SHP77 treated with DMSO at 0.1 percent for 48 hours (cell line): ENCODE measurements around the gene TEC.
"Not testable (repeated sequence)": the region's sequence is repeated elsewhere in the genome, so short reads cannot be mapped to it uniquely, and the experiment has no call there.

ENCODE experiments used
- DNase-seq: peaks from one replicate; lab custom pipeline; 2025; lab: John Stamatoyannopoulos, UW

The TEC gene

GRCh38 chr4:48196758-48197504 lies 72.7 kb downstream of the TEC start:
- DNase-seq: no peak

DNA sequence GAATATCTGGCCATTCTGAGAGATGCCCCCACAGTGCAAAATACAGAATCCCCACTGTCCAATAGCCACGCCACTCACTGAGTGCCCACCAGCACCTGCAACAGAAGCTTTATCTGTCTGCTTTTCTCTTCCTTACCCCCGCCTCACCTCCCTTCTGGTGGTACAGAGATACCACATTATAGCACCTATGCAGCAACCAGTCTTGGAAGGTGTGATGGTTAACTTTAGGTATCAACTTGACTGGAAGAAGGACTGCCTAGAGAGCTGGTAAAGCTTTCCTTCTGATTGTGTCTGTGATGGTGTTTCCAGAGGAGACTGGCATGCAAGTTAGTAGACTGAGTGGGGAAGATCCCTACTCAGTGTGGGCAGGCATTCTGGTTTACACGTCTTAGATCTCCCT lies 73.8 kb downstream of the TEC start:
- no peak for DNase-seq

- peak; percentile 33 for DNase-seq
These were observed 74.3 kb downstream of the TEC start for GRCh38 chr4:48195374-48195773.

GRCh38 chr4:48194971-48195370 lies 74.7 kb downstream of the TEC start:
- no peak for DNase-seq

- no peak for DNase-seq
These were observed 75.6 kb downstream of the TEC start for GRCh38 chr4:48193921-48194468.

- DNase-seq: no peak
These were observed 76.4 kb downstream of the TEC start for GRCh38 chr4:48193096-48193836.

GRCh38 chr4:48191758-48192157 lies 77.9 kb downstream of the TEC start:
- no peak for DNase-seq

GRCh38 chr4:48190839-48191238 lies 78.8 kb downstream of the TEC start:
- DNase-seq: no peak

- no peak for DNase-seq
These were observed 79.9 kb downstream of the TEC start for GRCh38 chr4:48189731-48190130.

DNA sequence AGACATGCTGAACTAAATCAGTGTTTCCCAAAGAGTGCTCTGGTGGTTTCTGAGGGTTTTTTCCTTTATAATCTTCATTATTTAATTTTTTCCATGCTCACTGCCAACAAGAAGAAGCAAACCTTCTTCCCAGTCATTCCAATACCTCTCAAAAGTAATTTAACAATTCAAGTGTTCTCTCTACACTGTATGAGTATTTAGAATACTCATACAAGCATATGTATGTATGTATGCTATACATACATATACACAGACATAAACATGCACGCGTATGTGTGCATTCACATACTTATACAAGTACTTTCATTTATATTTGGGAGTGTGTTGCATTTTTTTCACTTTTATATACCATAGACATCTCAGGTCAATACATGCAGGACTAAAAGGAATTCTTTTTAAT lies 81.2 kb downstream of the TEC start:
- DNase-seq: no peak

DNA sequence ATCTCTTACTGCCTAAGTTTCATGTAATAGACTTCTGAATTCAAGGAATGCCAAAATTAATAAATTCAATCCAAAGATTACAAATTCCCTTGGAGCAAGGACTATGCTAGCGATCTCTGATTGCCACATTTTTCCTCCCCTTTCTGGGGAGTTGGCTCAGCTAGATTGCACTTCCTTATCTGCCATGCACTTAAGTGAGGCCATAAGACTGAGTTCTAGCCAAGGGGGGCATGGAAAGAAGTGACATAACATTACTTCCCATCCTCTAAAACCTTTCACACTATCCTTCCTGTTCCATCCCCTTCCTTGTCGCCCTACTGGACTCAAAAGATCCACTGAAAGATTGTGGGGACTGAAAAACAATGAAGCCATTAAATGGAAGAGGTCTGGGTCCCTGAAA lies 81.8 kb downstream of the TEC start:
- no peak for DNase-seq

GRCh38 chr4:48187066-48187465 lies 82.6 kb downstream of the TEC start:
- not testable (repeated sequence) for DNase-seq

- not testable (repeated sequence) for DNase-seq
These were observed 83.2 kb downstream of the TEC start for GRCh38 chr4:48186394-48186793.

- no peak for DNase-seq
These were observed 84.8 kb downstream of the TEC start for GRCh38 chr4:48184882-48185281.

DNA sequence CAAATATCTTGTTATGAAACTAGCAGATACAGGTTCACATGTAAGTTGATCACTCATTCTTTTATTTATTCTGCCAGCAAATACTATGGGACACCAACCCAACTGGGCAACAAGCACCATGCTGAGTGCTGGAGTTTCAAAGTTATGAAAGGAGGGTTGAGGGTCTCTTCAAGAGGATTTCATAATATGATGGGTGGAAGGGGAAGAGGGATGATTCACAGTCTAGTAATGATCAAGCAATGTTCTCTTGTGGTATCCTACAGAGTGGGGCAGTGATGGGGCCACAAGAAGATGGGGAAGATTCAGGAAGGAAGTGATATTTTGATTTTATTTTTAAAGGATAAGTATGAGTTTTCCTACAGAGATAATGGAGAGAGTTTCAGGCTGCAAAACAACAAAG lies 89.4 kb downstream of the TEC start:
- no peak for DNase-seq

DNA sequence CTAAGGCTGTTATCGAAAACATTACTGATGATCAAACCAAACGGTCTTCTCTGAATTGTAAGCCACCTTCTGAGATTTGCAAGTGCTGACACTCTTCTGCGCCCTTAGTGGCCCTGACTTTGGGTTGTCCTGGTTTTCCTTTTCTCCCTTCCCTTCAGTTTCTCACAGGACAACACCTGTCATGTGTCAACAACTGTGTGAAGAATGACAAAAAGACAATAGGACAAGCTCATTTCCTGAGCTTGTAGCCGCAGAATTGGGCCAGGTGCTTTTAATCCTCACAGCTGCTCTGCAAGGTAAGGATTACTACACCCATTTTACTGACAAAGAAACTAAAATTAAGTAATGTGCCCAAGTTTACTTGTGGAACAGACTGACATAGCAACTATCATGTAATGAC lies 90.7 kb downstream of the TEC start:
- DNase-seq: peak; percentile 60

- DNase-seq: no peak
These were observed 93.8 kb downstream of the TEC start for GRCh38 chr4:48175806-48176205.

- DNase-seq: no peak
These were observed 94.3 kb downstream of the TEC start for GRCh38 chr4:48175328-48175727.

DNA sequence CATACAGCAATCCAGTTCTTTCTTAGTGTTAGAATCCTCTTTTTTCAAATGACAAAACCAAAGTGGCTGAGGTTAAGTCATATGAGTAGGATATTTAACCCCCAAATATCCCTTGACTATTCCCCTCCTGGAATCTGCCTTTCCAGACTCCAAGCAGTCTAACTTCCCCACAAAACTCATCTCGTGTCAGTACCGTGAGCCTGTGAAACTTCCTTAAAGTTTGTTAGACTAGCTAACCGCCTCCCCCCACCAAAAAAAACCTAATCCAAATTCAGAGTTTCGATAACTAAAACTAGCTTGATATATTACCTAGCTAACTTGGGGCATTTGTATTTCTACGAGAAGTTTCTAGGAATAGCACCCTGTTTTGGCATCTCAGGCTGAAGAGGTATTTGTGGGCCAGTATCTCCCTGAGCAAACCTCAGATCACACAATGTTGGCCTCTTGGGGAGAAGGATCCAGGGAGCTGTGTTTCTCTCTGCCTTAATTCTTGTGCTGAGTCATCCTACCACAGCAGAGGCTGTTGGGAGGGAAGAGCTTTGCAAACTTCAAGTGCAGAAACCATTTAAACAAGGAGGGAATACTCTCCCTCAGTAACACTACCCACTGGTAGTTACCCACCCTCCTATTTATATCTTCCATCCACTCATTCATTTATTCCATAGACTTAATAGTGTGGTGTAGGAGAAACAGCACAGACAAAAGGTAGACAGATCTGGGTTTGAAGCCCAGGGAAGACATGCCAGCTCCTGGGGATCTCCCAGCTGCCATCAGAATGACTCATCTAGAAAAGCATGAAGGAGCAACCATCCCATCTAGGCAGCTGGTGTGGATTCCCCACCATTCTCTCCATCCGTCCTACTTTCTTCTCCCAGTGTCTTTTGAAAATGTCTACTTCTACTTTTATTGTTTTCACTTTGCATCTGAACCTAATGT lies 96.3 kb downstream of the TEC start:
- DNase-seq: no peak

GRCh38 chr4:48172651-48173050 lies 97.0 kb downstream of the TEC start:
- no peak for DNase-seq

DNA sequence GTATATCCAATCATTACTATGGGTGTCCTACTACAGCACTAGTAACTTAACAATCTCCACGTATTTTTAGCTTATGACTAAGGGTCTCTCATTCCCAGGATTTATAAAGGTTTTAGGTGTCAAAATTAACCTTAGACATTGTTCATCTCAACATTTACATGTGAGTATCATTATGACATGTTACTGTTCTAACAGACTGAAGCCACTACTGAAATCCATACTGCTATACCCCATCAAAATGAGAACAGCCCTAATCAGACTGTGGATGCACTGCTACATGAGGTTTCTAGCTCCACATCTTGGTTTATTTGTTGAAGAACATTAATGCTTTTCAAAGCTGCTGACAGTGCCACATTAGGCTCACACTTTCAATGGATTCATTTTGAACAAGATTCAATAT lies 100.0 kb downstream of the TEC start:
- no peak for DNase-seq

DNA sequence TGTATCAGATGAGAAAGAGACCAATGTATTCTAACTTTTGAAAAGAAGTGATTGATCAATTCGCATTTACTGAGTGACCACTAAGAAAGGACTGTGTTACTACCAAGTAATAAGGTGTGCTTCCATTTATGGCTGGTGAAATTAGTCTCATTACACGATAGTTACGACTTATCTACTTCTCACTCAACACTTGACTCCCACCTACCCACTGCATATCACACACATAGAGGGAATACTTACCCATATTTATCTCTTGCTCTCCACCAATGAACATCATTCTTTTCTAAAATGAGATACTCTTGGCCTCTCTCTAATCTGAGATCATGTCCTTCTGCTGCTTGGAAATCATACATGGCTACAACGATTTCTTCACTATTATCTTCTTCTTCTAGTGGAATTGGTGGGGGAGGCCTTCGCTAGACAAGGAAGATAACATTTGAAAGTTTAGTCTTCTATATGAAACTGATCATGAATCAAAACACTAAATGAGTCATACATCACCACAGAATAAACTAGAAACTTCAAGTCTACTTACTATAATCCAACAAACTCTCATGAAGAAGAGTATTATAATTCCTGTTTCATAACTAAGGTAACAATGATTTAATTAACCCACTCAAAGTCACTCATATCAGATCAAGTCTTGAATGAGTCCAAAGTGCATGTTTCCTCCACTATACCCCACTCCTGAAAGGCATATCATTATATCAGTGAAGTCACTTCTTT lies 101.9 kb downstream of the TEC start:
- DNase-seq: no peak
